NT2/D1 (cell line): Measurements from ENCODE around the gene KCNJ4.

Experiments used
- YY1 ChIP-seq: IDR thresholded peaks from 2 replicates; pipeline ENCODE4 v1.6.1; 2011; ENCODE audit not compliant: insufficient read length, insufficient read depth
- ZNF274 ChIP-seq: IDR thresholded peaks from 2 replicates; pipeline ENCODE4 v1.6.1; 2011; ENCODE audit warnings: mild to moderate bottlenecking, low read depth, low read length

DNA sequence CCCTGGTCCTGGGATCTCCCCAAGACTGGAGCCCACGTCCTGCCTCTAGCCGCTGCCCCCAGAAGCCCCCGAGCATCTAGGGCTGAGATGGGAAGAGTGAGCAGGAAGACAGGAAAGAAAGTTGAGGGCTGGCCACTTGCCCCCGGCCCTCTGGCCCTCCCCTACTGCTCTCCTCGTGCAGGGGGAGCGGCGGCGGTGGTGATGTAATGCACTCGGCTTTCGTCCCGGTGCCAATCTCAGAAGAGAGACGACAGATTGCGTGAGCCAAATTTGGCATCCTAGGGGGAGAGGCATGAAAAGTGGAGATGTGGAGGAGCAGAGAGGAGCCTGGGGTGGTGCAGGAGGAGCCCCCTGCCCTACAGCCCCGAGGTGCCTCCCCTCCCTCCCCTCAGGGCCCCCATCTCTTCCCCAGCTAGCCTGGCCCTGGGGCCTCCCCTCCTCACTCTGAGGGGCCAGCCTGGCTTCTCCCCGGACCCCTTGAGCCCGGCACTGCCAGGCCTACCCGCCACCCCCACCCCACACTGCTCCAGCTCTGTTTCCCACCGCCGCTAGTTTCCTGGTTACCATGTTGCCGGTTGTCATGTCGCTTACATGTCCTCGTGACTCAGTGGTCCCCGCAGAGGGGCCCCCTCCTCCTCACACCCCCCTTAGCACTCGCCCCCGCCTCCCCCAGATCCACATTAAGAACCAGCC, 2.5 kb downstream of the KCNJ4 start:
- TF ChIP-seq ZNF274 = no peak
- no peak for TF ChIP-seq YY1
